ENCODE measurements around the gene TTI1.

The TTI1 gene

DNA sequence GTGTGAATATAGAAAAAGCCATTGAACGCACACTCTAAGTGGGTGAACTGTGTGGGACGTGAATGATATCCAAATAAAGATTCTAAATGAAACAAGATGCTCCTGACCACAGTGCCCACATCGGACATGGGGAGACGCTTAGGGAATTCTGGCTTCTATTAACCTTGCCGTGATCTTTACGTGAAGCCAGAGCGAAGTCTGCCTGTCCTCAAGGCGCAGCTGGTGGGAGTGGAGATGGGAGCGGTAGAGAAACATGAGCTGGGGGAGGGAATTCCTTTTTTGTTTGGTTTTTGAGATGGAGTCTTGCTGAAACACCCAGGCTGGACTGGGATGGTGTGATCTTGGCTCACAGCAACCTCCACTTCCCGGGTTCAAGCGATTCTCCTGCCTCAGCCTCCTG lies 84.3 kb downstream of the TTI1 start:
- Mint-ChIP-seq H3K4me1 (no peaks in the 10 kb centered on the region), H3K9me3 (peaks cover 34% of the 10 kb centered on the region), H3K27me3 (ENCODE audit: low read depth) (peaks cover 10% of the 10 kb centered on the region), H3K36me3 (ENCODE audit: low read depth) (peaks cover 6% of the 10 kb centered on the region), H3K4me3 (no peak overlapping the region), H3K27ac (no peak overlapping the region)
- TF ChIP-seq, protein P1, sequence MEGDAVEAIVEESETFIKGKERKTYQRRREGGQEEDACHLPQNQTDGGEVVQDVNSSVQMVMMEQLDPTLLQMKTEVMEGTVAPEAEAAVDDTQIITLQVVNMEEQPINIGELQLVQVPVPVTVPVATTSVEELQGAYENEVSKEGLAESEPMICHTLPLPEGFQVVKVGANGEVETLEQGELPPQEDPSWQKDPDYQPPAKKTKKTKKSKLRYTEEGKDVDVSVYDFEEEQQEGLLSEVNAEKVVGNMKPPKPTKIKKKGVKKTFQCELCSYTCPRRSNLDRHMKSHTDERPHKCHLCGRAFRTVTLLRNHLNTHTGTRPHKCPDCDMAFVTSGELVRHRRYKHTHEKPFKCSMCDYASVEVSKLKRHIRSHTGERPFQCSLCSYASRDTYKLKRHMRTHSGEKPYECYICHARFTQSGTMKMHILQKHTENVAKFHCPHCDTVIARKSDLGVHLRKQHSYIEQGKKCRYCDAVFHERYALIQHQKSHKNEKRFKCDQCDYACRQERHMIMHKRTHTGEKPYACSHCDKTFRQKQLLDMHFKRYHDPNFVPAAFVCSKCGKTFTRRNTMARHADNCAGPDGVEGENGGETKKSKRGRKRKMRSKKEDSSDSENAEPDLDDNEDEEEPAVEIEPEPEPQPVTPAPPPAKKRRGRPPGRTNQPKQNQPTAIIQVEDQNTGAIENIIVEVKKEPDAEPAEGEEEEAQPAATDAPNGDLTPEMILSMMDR (IDR thresholded peaks at IDR 0.05; ENCODE audit: unreplicated experiment in 3 of 3), result no peak

DNA sequence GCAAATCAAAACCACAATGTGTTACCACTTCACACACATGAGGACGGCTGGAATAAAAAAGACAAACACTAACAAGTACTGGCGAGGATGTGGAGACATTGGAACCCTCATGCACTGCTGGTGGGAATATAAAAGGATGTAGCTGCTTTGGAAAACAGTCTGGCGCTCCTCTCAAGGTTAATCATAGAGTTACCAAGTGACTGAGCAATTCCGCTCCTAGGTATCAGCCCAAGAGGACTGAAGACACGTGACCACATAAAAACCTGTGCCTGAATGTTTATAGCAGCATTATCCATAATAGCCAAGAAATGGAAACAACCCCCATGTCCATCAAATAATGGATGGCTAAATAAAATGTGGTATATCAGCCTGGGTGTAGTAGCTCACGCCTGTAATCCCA lies 85.3 kb downstream of the TTI1 start:
- TF ChIP-seq, protein P1 (IDR thresholded peaks at IDR 0.05; ENCODE audit: unreplicated experiment in 3 of 3), result no peak
- Mint-ChIP-seq H3K4me1 (no peaks in the 10 kb centered on the region), H3K9me3 (peaks cover 34% of the 10 kb centered on the region), H3K4me3 (no peak overlapping the region), H3K27ac (no peak overlapping the region), H3K36me3 (ENCODE audit: low read depth) (peaks cover 6% of the 10 kb centered on the region), H3K27me3 (ENCODE audit: low read depth) (peaks cover 10% of the 10 kb centered on the region)

DNA sequence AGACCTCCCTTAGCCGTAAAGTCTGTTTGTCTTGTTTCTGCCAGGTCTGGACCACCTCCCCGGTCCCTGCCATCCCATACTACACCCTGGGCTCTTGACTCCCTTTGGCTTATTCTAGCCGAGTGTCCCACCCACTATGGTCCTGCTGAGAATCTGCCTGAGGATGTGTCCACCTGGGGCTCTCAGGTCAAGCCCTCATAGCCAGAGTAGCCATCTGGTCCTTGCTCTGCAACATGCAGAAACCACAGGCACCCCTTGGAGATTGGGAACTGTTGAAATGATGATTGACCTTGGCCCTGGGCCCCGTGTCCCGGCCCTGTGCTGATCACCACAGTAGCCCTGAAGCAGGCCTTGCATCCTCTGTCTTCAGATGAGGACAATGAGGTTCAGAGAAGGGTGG lies 86.3 kb downstream of the TTI1 start:
- H3K4me1 Mint-ChIP-seq, result no peaks in the 10 kb centered on the region
- TF ChIP-seq, protein P1 (IDR thresholded peaks at IDR 0.05; ENCODE audit: unreplicated experiment in 3 of 3), result no peak
- H3K27ac Mint-ChIP-seq, result no peak overlapping the region
- H3K36me3 Mint-ChIP-seq (ENCODE audit: low read depth), result peaks cover 6% of the 10 kb centered on the region
- H3K27me3 Mint-ChIP-seq (ENCODE audit: low read depth), result peaks cover 10% of the 10 kb centered on the region
- H3K9me3 Mint-ChIP-seq, result peaks cover 34% of the 10 kb centered on the region
- no peak overlapping the region for H3K4me3 Mint-ChIP-seq

DNA sequence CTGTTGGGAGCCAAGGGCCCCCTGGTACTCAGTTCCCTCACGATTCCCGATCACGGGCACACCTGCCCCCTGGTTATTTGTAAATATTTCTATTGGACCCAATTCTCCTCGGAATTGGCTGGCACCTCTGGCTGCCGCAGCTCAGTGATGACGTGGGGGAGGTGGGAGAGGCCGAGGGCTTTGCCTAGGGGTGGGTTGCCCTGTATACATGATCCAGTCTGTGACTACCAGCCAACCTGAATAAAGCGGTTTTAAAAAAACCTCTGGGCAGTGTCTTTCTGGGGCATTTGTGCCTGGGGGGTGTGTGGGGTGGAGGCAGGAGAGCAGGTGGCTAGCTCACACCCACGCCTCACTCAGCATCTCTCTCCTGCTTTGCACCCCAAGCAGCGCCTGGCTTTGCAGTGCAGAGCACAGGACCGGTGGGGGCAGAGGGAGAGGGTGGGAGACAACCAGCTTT lies 88.1 kb downstream of the TTI1 start:
- TF ChIP-seq, protein P1 (IDR thresholded peaks at IDR 0.05; ENCODE audit: unreplicated experiment in 3 of 3), result no peak
- Mint-ChIP-seq H3K4me1 (no peaks in the 10 kb centered on the region), H3K27ac (no peak overlapping the region), H3K9me3 (peaks cover 23% of the 10 kb centered on the region), H3K36me3 (ENCODE audit: low read depth) (peaks cover 6% of the 10 kb centered on the region), H3K4me3 (no peak overlapping the region), H3K27me3 (ENCODE audit: low read depth) (peaks cover 10% of the 10 kb centered on the region)

DNA sequence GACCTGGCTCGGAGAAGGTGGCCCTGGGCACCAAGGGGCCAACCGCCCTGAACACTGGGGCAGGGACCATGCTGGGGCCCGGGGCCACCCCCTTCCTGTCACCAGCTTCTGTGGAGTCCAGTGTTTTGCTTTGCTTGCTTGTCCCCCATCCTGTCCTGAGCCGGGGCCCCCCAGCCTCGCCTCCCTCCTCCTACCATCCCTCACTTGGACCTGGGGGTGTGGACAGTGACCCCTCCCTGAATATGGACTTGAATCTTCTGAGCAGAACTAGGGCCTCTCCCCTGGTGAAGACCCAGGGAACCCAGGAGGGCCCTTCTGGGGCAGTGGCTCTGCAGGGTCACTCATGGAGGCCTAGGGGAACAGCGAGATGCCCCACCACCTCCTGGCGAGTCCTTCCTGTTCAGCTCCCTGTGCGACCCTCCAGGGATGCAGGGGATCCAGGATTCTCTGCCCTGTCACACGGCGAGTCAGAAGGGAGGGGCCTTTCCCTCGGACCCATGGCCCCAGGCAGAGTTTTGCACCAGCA lies 88.7 kb downstream of the TTI1 start:
- TF ChIP-seq, protein P1 (IDR thresholded peaks at IDR 0.05; ENCODE audit: unreplicated experiment in 3 of 3), result no peak
- H3K27ac Mint-ChIP-seq, result no peak overlapping the region
- peaks cover 10% of the 10 kb centered on the region for H3K27me3 Mint-ChIP-seq (ENCODE audit: low read depth)
- H3K4me1 Mint-ChIP-seq, result no peaks in the 10 kb centered on the region
- peaks cover 17% of the 10 kb centered on the region for H3K9me3 Mint-ChIP-seq
- H3K36me3 Mint-ChIP-seq (ENCODE audit: low read depth), result peaks cover 6% of the 10 kb centered on the region
- H3K4me3 Mint-ChIP-seq, result no peak overlapping the region
